ENCODE data around the gene ZNF202. TPM values are rescaled to one million over a fixed set of nuclear protein-coding genes. Genes with fewer than 3 reads are reported as not detected.

ZNF202 gene
- polyA plus RNA-seq, 1 experiment: 10.0 TPM

- no peaks in the 10 kb centered on the region for H3K27me3 ChIP-seq (ENCODE audit: control insufficient read depth, insufficient read depth, low read length)
- TF ChIP-seq, protein P1, sequence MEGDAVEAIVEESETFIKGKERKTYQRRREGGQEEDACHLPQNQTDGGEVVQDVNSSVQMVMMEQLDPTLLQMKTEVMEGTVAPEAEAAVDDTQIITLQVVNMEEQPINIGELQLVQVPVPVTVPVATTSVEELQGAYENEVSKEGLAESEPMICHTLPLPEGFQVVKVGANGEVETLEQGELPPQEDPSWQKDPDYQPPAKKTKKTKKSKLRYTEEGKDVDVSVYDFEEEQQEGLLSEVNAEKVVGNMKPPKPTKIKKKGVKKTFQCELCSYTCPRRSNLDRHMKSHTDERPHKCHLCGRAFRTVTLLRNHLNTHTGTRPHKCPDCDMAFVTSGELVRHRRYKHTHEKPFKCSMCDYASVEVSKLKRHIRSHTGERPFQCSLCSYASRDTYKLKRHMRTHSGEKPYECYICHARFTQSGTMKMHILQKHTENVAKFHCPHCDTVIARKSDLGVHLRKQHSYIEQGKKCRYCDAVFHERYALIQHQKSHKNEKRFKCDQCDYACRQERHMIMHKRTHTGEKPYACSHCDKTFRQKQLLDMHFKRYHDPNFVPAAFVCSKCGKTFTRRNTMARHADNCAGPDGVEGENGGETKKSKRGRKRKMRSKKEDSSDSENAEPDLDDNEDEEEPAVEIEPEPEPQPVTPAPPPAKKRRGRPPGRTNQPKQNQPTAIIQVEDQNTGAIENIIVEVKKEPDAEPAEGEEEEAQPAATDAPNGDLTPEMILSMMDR (IDR thresholded peaks at IDR 0.05; ENCODE audit: low read depth, low read length): no peak
- no peaks in the 10 kb centered on the region for H3K9me3 ChIP-seq (ENCODE audit: control insufficient read depth, insufficient read depth, low read length)
- no peak overlapping the region for H3K4me3 ChIP-seq (ENCODE audit: low read depth, low read length)
- ChIA-PET POLR2A (no interaction called here), CTCF (interaction anchor here (0.9 to 1.5 kb wide), 2 partner anchors 26 to 30 kb away, joined by 4 to 5 read pairs; no protein-coding TSS in a partner anchor)
- no peak for DNase-seq (ENCODE audit: low read depth, low spot score)
- no peak overlapping the region for H3K27ac ChIP-seq (ENCODE audit: low read depth, low read length)
Observed at GRCh38 chr11:123736769-123737168, 4.7 kb downstream of the ZNF202 start.

DNA sequence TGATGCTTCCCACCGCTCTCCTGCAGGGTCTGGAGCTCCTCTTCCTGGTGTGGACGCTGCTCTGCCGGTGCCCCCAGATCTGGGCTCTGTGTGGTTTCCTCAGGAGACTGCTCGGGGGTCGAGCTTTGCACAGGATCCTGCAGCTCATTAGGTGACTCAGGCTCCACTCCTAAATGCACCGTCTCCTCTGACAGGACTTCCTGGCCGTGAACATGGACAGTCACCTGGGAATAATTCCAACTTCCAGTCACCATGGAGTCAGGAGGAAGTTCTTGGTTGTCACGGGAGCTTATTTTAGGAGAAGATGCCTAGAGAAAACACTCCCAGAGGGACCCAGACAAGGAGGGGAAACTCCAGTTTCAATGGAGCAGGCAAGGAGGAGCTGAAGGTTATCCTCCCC lies 11.9 kb downstream of the ZNF202 start:
- POLR2A ChIA-PET: interaction anchor here (0.7 kb wide), 1 partner anchor 704 kb away, joined by 3 read pairs; no protein-coding TSS in a partner anchor
- CTCF ChIA-PET: interaction anchor here (1.1 to 2.5 kb wide), 2 partner anchors 13 to 19 kb away, joined by 3 to 15 read pairs; no protein-coding TSS in a partner anchor
- DNase-seq (ENCODE audit: low read depth, low spot score): no peak
- Histone ChIP-seq H3K9me3 (ENCODE audit: control insufficient read depth, insufficient read depth, low read length) (peaks cover 9% of the 10 kb centered on the region), H3K27ac (ENCODE audit: low read depth, low read length) (no peak overlapping the region), H3K27me3 (ENCODE audit: control insufficient read depth, insufficient read depth, low read length) (no peaks in the 10 kb centered on the region), H3K4me3 (ENCODE audit: low read depth, low read length) (no peak overlapping the region)
- TF ChIP-seq, protein P1 (IDR thresholded peaks at IDR 0.05; ENCODE audit: low read depth, low read length): no peak

GRCh38 chr11:123725995-123726655 lies 15.3 kb downstream of the ZNF202 start:
- ChIA-PET POLR2A (no interaction called here), CTCF (interaction anchor here (1.0 to 1.7 kb wide), 2 partner anchors 15 to 19 kb away, joined by 3 to 6 read pairs; no protein-coding TSS in a partner anchor)
- no peaks in the 10 kb centered on the region for H3K27me3 ChIP-seq (ENCODE audit: control insufficient read depth, insufficient read depth, low read length)

DNA sequence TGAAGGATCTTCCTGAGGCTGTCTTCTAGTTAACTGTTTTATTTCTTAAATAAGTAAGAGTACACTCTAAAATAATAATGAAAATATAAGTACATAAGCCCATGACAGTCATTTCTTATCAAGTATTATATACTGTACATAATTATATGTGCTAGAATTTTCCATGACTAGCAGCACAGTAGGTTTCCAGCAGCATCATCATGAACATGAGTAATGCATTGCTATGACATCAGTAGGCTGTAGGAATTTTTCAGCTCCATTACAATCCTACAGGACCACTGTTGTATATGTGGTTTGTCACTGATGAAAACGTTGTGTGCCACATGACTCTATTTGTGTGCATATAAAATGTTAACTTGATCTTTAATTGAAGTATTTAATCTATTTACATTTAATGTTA lies 22.0 kb downstream of the ZNF202 start:
- CTCF ChIA-PET: interaction anchor here (0.5 to 2.5 kb wide), 5 partner anchors 8 to 611 kb away, joined by 3 to 28 read pairs (median 10); no protein-coding TSS in a partner anchor
- POLR2A ChIA-PET: no interaction called here
- DNase-seq (ENCODE audit: low read depth, low spot score): no peak
- peaks cover 3% of the 10 kb centered on the region for H3K27me3 ChIP-seq (ENCODE audit: control insufficient read depth, insufficient read depth, low read length)
- TF ChIP-seq, protein P1 (IDR thresholded peaks at IDR 0.05; ENCODE audit: low read depth, low read length): no peak
- H3K9me3 ChIP-seq (ENCODE audit: control insufficient read depth, insufficient read depth, low read length): no peaks in the 10 kb centered on the region
- no peak overlapping the region for H3K27ac ChIP-seq (ENCODE audit: low read depth, low read length)
- H3K4me3 ChIP-seq (ENCODE audit: low read depth, low read length): no peak overlapping the region

More at GRCh38 chr11:123725995-123726655, 15.3 kb downstream of the ZNF202 start:
- no peak overlapping the region for H3K4me3 ChIP-seq (ENCODE audit: low read depth, low read length)
- H3K27ac ChIP-seq (ENCODE audit: low read depth, low read length): no peak overlapping the region
- DNase-seq (ENCODE audit: low read depth, low spot score): no peak
- peaks cover 9% of the 10 kb centered on the region for H3K9me3 ChIP-seq (ENCODE audit: control insufficient read depth, insufficient read depth, low read length)
- TF ChIP-seq, protein P1 (IDR thresholded peaks at IDR 0.05; ENCODE audit: low read depth, low read length): no peak

- TF ChIP-seq, protein P1 (IDR thresholded peaks at IDR 0.05; ENCODE audit: low read depth, low read length): no peak
- ChIA-PET CTCF (interaction anchor here (1.0 to 2.5 kb wide), 4 partner anchors 7 to 142 kb away, joined by 6 to 28 read pairs (median 18); no protein-coding TSS in a partner anchor), POLR2A (no interaction called here)
- Histone ChIP-seq H3K9me3 (ENCODE audit: control insufficient read depth, insufficient read depth, low read length) (no peaks in the 10 kb centered on the region), H3K27ac (ENCODE audit: low read depth, low read length) (no peak overlapping the region), H3K4me3 (ENCODE audit: low read depth, low read length) (no peak overlapping the region), H3K27me3 (ENCODE audit: control insufficient read depth, insufficient read depth, low read length) (peaks cover 3% of the 10 kb centered on the region)
- no peak for DNase-seq (ENCODE audit: low read depth, low spot score)
Observed at GRCh38 chr11:123718469-123718868, 23.0 kb downstream of the ZNF202 start.
